Gastrocnemius medialis (tissue), 4 donors: ENCODE measurements around the gene CDC42EP5.

Experiments used
- CTCF ChIP-seq, 5 experiments: fragments of 450-650 bp in 3 of 5; fragments of 200-600 bp in 2 of 5; sonication (generic) in 2 of 5; IDR thresholded peaks in 4 of 5; conservative IDR thresholded peaks in 1 of 5; 1 replicate in 4 of 5; 2 replicates in 1 of 5; pipeline ENCODE4 v1.5.1; 2016 to 2019; ENCODE audit warnings: antibody characterized with exemption in 5 of 5, mild to moderate bottlenecking in 3 of 5, moderate library complexity in 3 of 5
- POLR2A ChIP-seq, 2 donors: fragments of 450-650 bp; IDR thresholded peaks; one replicate each; pipeline ENCODE4 v1.6.1; 2017; ENCODE audit warnings: antibody characterized with exemption in 2 of 2, mild to moderate bottlenecking in 2 of 2, moderate library complexity in 2 of 2

GRCh38 chr19:54461613-54462012 is 11.5 kb downstream of the CDC42EP5 start:
- TF ChIP-seq CTCF (IDR thresholded peaks at IDR 0.05 in 4 of 5, conservative IDR thresholded peaks at IDR 0.05 in 1 of 5) = no peak
- TF ChIP-seq POLR2A (IDR thresholded peaks at IDR 0.05) = no peak
